Brain microvascular endothelial cell (primary cell): Measurements from ENCODE around the gene SOWAHD.

Experiments used
- DNase-seq: peaks from one replicate; pipeline ENCODE4 v3.0.0-alpha.2; 2020
- H3K27ac ChIP-seq: fragments of 250-450 bp; sonication (Bioruptor Pico); 2 replicates; pipeline ENCODE4 v1.5.1; 2020; ENCODE audit warnings: mild to moderate bottlenecking, moderate library complexity
- H3K27me3 ChIP-seq: fragments of 250-450 bp; sonication (Bioruptor Pico); replicated peaks from 2 replicates; pipeline ENCODE4 v1.5.1; 2020; ENCODE audit warnings: mild to moderate bottlenecking
- H3K36me3 ChIP-seq: fragments of 250-450 bp; sonication (Bioruptor Pico); replicated peaks from 2 replicates; pipeline ENCODE4 v1.5.1; 2020; ENCODE audit warnings: mild to moderate bottlenecking
- H3K4me3 ChIP-seq: 2 replicates; pipeline ENCODE4 v1.5.1; 2011; ENCODE audit warnings: low read depth, mild to moderate bottlenecking, control low read depth, low read length, moderate library complexity
- in situ Hi-C: cut with HindIII; loops from 2 replicates; pipeline ENCODE4 v1.10.0; 2017; ENCODE audit warnings: low sequenced_read_pairs, low pct_ligation_motif_present
- TF ChIP-seq, protein P1 (sequence below): IDR thresholded peaks from 2 replicates; pipeline ENCODE4 v1.5.1; 2011; ENCODE audit warnings: low read depth, mild to moderate bottlenecking, moderate library complexity, low read length, control low read depth, inconsistent platforms; ENCODE audit errors: missing control alignments

SOWAHD gene

DNA sequence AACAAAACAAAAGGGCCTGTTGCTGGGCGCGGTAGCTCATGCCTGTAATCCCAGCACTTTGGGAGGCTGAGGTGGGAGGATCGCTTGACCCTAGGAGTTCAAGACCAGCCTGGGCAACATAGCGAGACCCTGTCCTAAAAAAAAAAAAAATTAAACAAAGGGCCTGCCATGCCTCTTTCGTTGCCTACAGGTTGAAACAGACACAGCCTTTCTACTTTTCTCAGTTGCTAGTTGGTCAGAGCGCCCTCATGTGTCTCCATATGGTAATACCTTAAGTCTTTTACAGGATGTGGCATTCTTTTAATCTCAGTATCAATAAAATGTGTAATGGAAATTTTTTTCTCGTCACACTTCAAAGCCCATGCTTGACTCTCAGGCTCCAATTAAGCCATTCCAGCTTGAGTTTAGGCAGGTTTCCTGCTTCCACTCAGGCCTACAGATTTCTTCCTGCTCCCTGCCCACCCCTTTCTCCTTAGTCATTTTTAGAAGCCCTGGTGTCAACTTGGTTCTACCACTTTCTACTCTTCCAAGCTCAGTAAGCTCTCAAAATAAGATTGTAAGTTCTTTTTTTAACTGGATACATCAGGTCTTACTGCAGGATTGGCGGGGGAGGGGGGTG is 4.6 kb upstream of the SOWAHD start:
- Histone ChIP-seq H3K4me3 (no peak overlapping the region), H3K36me3 (no peaks in the 10 kb centered on the region), H3K27me3 (no peaks in the 10 kb centered on the region), H3K27ac (no peak overlapping the region)
- in situ Hi-C loops: no loop called here
- TF ChIP-seq, protein P1, sequence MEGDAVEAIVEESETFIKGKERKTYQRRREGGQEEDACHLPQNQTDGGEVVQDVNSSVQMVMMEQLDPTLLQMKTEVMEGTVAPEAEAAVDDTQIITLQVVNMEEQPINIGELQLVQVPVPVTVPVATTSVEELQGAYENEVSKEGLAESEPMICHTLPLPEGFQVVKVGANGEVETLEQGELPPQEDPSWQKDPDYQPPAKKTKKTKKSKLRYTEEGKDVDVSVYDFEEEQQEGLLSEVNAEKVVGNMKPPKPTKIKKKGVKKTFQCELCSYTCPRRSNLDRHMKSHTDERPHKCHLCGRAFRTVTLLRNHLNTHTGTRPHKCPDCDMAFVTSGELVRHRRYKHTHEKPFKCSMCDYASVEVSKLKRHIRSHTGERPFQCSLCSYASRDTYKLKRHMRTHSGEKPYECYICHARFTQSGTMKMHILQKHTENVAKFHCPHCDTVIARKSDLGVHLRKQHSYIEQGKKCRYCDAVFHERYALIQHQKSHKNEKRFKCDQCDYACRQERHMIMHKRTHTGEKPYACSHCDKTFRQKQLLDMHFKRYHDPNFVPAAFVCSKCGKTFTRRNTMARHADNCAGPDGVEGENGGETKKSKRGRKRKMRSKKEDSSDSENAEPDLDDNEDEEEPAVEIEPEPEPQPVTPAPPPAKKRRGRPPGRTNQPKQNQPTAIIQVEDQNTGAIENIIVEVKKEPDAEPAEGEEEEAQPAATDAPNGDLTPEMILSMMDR: peak; percentile 50
- peak; percentile 39 for DNase-seq

DNA sequence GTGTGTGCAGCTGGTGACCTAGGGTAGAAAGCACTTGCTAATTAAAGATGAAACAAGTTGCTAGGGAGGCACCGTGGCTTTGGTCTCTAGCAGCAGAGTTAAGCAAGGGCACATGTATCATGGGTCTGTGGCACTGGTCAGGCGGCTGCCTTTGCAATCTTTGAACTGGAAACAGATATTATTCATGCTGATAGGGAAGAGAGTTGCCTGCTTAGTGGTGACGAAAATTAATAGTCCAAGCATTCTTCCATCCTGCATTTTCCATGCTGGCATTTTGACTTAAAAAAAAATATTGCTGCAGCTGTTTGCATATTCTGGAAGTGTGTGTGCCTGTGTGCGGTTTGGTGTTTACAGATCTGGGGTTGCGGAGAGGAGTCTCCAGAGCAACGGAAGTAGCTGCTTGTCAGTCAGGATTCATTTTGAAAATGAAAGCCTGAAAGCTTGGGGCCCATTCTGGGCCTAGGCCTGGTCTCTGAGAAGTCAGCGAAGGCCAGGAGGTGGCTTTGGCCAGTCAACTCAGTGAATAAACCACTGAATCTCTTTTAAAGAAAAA is 2.3 kb upstream of the SOWAHD start:
- no peak for DNase-seq
- no peak overlapping the region for H3K27ac ChIP-seq
- in situ Hi-C loops: no loop called here
- no peaks in the 10 kb centered on the region for H3K27me3 ChIP-seq
- H3K4me3 ChIP-seq: no peak overlapping the region
- TF ChIP-seq, protein P1: no peak
- H3K36me3 ChIP-seq: no peaks in the 10 kb centered on the region

DNA sequence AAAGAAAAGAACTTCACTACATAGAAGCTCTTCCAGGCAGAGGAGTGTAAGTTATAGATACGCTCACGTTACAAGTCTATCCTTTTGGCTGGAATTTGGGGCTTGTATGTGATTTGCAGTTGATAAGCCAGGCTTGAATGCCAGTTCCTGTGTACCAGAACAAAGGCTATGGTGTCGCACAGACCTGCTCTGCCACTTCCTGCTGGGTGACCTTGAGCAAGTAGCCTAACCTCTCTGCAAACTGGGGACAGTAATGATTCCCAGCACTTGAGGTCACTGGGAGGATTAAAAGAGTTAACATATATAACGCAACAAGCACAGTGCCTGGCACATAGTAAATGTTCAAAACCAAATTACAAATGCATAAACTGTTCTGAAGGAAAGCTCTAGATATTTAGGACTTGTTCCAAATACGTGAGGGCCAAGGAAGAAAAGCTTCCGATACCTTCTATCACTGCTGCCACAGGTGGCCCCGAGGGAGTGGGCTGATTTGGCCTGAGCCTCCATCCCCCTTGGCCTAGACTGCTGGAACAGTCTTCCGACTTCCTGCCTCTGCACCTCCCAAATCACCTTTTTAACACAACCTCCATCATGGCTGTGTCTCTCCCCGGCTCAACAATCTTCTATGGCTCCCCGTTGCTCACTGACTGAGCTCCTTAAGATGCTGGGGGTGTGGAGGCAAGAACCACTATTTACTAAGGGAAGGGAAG is 1.3 kb upstream of the SOWAHD start:
- Histone ChIP-seq H3K27me3 (no peaks in the 10 kb centered on the region), H3K4me3 (no peak overlapping the region), H3K36me3 (no peaks in the 10 kb centered on the region), H3K27ac (no peak overlapping the region)
- DNase-seq: no peak
- TF ChIP-seq, protein P1: no peak
- in situ Hi-C loops: no loop called here

DNA sequence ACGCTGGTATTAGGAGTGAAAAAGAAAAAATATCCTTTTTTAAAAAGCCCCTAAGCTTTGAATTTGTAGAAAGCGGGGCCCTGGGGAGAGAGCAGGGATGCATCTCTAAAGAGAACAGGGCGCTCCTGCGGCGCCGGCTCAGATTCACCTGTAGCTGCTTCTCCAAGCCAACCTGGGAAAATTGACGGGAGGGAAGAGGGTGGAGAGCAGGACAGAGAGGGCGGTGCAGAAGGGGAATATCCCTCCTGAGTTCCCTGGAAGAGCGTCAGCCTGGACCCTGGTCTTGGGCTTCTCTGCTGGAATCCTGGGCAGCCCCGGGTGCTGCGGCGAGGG is 776 bp upstream of the SOWAHD start:
- no peaks in the 10 kb centered on the region for H3K36me3 ChIP-seq
- no peak overlapping the region for H3K4me3 ChIP-seq
- TF ChIP-seq, protein P1: no peak
- in situ Hi-C loops: no loop called here
- no peak overlapping the region for H3K27ac ChIP-seq
- no peaks in the 10 kb centered on the region for H3K27me3 ChIP-seq
- no peak for DNase-seq

DNA sequence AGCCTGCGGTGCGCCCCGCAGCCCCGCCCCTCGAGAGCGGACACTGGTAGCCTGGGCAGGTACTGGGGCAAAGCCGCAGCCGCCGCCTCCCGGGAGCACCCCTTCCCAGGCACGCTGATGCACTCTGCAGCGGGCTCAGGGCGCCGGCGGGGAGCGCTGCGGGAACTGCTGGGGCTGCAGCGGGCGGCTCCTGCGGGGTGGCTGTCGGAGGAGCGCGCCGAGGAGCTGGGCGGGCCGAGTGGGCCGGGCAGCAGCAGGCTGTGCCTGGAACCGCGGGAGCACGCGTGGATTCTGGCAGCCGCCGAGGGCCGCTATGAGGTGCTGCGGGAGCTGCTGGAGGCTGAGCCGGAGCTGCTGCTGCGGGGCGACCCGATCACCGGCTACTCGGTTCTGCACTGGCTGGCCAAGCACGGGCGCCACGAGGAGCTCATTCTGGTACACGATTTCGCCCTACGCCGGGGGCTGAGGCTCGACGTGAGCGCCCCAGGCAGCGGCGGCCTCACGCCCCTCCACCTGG is 401 bp downstream of the SOWAHD start:
- H3K36me3 ChIP-seq: no peaks in the 10 kb centered on the region
- no peak overlapping the region for H3K27ac ChIP-seq
- H3K27me3 ChIP-seq: no peaks in the 10 kb centered on the region
- DNase-seq: no peak
- in situ Hi-C loops: no loop called here
- H3K4me3 ChIP-seq: peak overlapping the region; percentile 45
- TF ChIP-seq, protein P1: no peak
